GM18511 (cell line): Measurements from ENCODE around the gene KISS1R.

Experiments
- ATAC-seq: cut with Tn5 transposase; IDR thresholded peaks from one replicate; pipeline ENCODE4 v1.9.1; 2021; ENCODE audit warnings: mild to moderate bottlenecking, moderate library complexity; ENCODE audit not compliant: unreplicated experiment

The KISS1R gene

GRCh38 chr19:934865-935479 lies 17.8 kb downstream of the KISS1R start:
- no peak for ATAC-seq

GRCh38 chr19:936175-936546 lies 19.0 kb downstream of the KISS1R start:
- no peak for ATAC-seq

GRCh38 chr19:937259-937694 lies 20.1 kb downstream of the KISS1R start:
- no peak for ATAC-seq

- no peak for ATAC-seq
Measured at GRCh38 chr19:938233-938923, 21.2 kb downstream of the KISS1R start.

- no peak for ATAC-seq
Measured at GRCh38 chr19:939439-939838, 22.3 kb downstream of the KISS1R start.

GRCh38 chr19:939922-940321 lies 22.8 kb downstream of the KISS1R start:
- no peak for ATAC-seq

GRCh38 chr19:940591-941291 lies 23.6 kb downstream of the KISS1R start:
- peak; percentile 58 for ATAC-seq

GRCh38 chr19:941292-942132 lies 24.4 kb downstream of the KISS1R start:
- peak; percentile 18 for ATAC-seq

GRCh38 chr19:942133-942645 lies 25.1 kb downstream of the KISS1R start:
- ATAC-seq = no peak

- ATAC-seq = no peak
Measured at GRCh38 chr19:943551-944170, 26.5 kb downstream of the KISS1R start.

- no peak for ATAC-seq
Measured at GRCh38 chr19:944171-944567, 27.0 kb downstream of the KISS1R start.

GRCh38 chr19:944663-945241 lies 27.6 kb downstream of the KISS1R start:
- ATAC-seq = no peak

- no peak for ATAC-seq
Measured at GRCh38 chr19:945401-946252, 28.5 kb downstream of the KISS1R start.

- ATAC-seq = peak; percentile 18
Measured at GRCh38 chr19:947090-947706, 30.1 kb downstream of the KISS1R start.

- peak; percentile 72 for ATAC-seq
Measured at GRCh38 chr19:947707-948539, 30.8 kb downstream of the KISS1R start.

- no peak for ATAC-seq
Measured at GRCh38 chr19:948842-949496, 31.8 kb downstream of the KISS1R start.

- ATAC-seq = no peak
Measured at GRCh38 chr19:950352-951066, 33.4 kb downstream of the KISS1R start.
